Caco-2 (cell line): Measurements from ENCODE around the gene DGKB. TPM values are rescaled to one million over a fixed set of nuclear protein-coding genes. Genes with fewer than 3 reads are reported as not detected.

ENCODE experiments used
- BruUV-seq: library from RNA; stranded (reverse); fragments of 400-500 nt; replicated peaks from 2 replicates; lab custom pipeline; 2021; lab: Mats Ljungman, UMichigan
- CTCF ChIA-PET: fragments of 300-600 bp; sonication (Branson Sonifier 250); formaldehyde crosslinking; loops from one replicate; lab custom pipeline; 2022; ENCODE audit warnings: antibody characterized with exemption; lab: Charles Lee
- POLR2A ChIA-PET: fragments of 300-600 bp; sonication (Branson Sonifier 250); formaldehyde crosslinking; loops from one replicate; lab custom pipeline; 2022; ENCODE audit warnings: antibody characterized with exemption; lab: Charles Lee
- DNase-seq, 2 experiments: peaks; one replicate each; pipeline versions ENCODE4 v3.0.0 to v3.0.0-alpha.2; 2020 to 2022
- H3K27me3 ChIP-seq: replicated peaks from 2 replicates; pipeline ENCODE4 v1.6.0; 2011; ENCODE audit warnings: low read length; ENCODE audit not compliant: control insufficient read depth, insufficient read depth
- H3K36me3 ChIP-seq: 2 replicates; pipeline ENCODE4 v1.5.1; 2011; ENCODE audit warnings: low read length; ENCODE audit not compliant: control insufficient read depth, insufficient read depth
- H3K4me1 ChIP-seq: fragments of 250-450 bp; sonication (Bioruptor Pico); 2 replicates; pipeline ENCODE4 v1.5.1; 2020; ENCODE audit warnings: mild to moderate bottlenecking
- H3K4me3 ChIP-seq: 2 replicates; pipeline ENCODE4 v1.5.1; 2011; ENCODE audit warnings: low read depth, mild to moderate bottlenecking, control low read depth, low read length
- H3K9me3 ChIP-seq: fragments of 250-450 bp; sonication (Bioruptor Pico); 2 replicates; pipeline ENCODE4 v1.5.1; 2020; ENCODE audit warnings: mild to moderate bottlenecking, moderate library complexity
- H3K27ac Mint-ChIP-seq: one replicate; pipeline ENCODE4 v1.8.0; 2022; ENCODE audit warnings: mixed read lengths; ENCODE audit not compliant: unreplicated experiment
- H3K27me3 Mint-ChIP-seq: one replicate; pipeline ENCODE4 v1.8.0; 2022; ENCODE audit warnings: mixed read lengths; ENCODE audit not compliant: insufficient read depth, unreplicated experiment
- H3K36me3 Mint-ChIP-seq: one replicate; pipeline ENCODE4 v1.8.0; 2022; ENCODE audit warnings: mild to moderate bottlenecking, mixed read lengths; ENCODE audit not compliant: insufficient read depth, unreplicated experiment
- H3K4me1 Mint-ChIP-seq: one replicate; pipeline ENCODE4 v1.8.0; 2022; ENCODE audit warnings: low read depth, mixed read lengths; ENCODE audit not compliant: unreplicated experiment
- H3K4me3 Mint-ChIP-seq: one replicate; pipeline ENCODE4 v1.8.0; 2022; ENCODE audit warnings: mild to moderate bottlenecking, moderate library complexity, mixed read lengths; ENCODE audit not compliant: unreplicated experiment
- H3K9me3 Mint-ChIP-seq: one replicate; pipeline ENCODE4 v1.8.0; 2022; ENCODE audit warnings: mixed read lengths; ENCODE audit not compliant: unreplicated experiment
- CTCF ChIP-seq, 2 experiments: fragments of 200-600 bp in 1 of 2; IDR thresholded peaks; 1 replicate in 1 of 2; 2 replicates in 1 of 2; pipeline versions ENCODE4 v1.5.1 to v1.8.0; 2011 to 2022; ENCODE audit warnings: antibody characterized with exemption in 1 of 2, control low read depth in 1 of 2, inconsistent platforms in 1 of 2, low read depth in 1 of 2, low read length in 1 of 2, mild to moderate bottlenecking in 1 of 2, moderate library complexity in 1 of 2; ENCODE audit not compliant: insufficient read depth in 1 of 2, severe bottlenecking in 1 of 2, unreplicated experiment in 1 of 2
- intact Hi-C: fragments of 100-400 bp; cut with micrococcal nuclease; formaldehyde crosslinking; loops from one replicate; pipeline ENCODE4 v1.10.0; 2022; ENCODE audit not compliant: unreplicated experiment
- total RNA-seq: library from RNA; stranded (reverse); gene quantifications from 2 replicates; pipeline ENCODE4 v1.2.3, GENCODE V29; 2022

The DGKB gene
- total RNA-seq, 1 experiment from 2014 or later, result 0.39 TPM

DNA sequence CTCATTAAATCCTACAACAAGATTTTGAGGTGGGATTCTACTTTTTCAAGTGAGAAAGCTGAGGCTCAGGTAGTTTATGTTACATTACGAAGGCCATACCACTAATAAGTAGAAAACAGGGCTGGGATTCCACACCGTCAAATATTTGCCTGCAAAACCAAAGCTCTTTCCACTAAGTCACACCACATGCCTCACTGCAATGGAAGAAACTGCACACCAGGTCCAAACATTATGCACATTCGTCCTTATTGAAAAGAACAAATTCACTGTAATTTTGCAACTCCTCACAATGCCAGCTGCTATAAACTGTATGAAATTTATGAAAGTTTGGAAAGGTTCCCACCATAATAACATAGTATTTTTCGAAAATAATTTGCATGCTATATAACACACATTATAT is 66.5 kb downstream of the DGKB start:
- no peak overlapping the region for H3K4me3 Mint-ChIP-seq
- no peaks in the 10 kb centered on the region for H3K36me3 ChIP-seq
- no peaks in the 10 kb centered on the region for H3K9me3 ChIP-seq
- H3K4me3 ChIP-seq, result no peak overlapping the region
- no peaks in the 10 kb centered on the region for H3K4me1 Mint-ChIP-seq
- POLR2A ChIA-PET, result no interaction called here
- no peaks in the 10 kb centered on the region for H3K4me1 ChIP-seq
- no peaks in the 10 kb centered on the region for H3K36me3 Mint-ChIP-seq
- no peak overlapping the region for H3K27ac Mint-ChIP-seq
- H3K27me3 Mint-ChIP-seq, result peaks cover 3% of the 10 kb centered on the region
- no peaks in the 10 kb centered on the region for H3K9me3 Mint-ChIP-seq
- no peak for DNase-seq
- intact Hi-C loops, result no loop called here
- TF ChIP-seq CTCF (IDR thresholded peaks at IDR 0.05; ENCODE audit: insufficient read depth in 1 of 2, low read depth in 1 of 2, low read length in 1 of 2, severe bottlenecking in 1 of 2, unreplicated experiment in 1 of 2), result no peak
- BruUV-seq, result no TSS peak
- CTCF ChIA-PET, result no interaction called here
- H3K27me3 ChIP-seq, result no peaks in the 10 kb centered on the region

GRCh38 chr7:14835384-14835783 is 67.2 kb downstream of the DGKB start:
- BruUV-seq, result no TSS peak
- ChIA-PET POLR2A (no interaction called here), CTCF (no interaction called here)
- TF ChIP-seq CTCF (IDR thresholded peaks at IDR 0.05; ENCODE audit: insufficient read depth in 1 of 2, low read depth in 1 of 2, low read length in 1 of 2, severe bottlenecking in 1 of 2, unreplicated experiment in 1 of 2), result no peak
- intact Hi-C loops, result no loop called here
- Mint-ChIP-seq H3K36me3 (no peaks in the 10 kb centered on the region), H3K9me3 (no peaks in the 10 kb centered on the region), H3K27me3 (peaks cover 3% of the 10 kb centered on the region), H3K4me1 (no peaks in the 10 kb centered on the region), H3K27ac (no peak overlapping the region), H3K4me3 (no peak overlapping the region)
- Histone ChIP-seq H3K27me3 (no peaks in the 10 kb centered on the region), H3K4me1 (no peaks in the 10 kb centered on the region), H3K9me3 (no peaks in the 10 kb centered on the region), H3K4me3 (no peak overlapping the region), H3K36me3 (no peaks in the 10 kb centered on the region)
- no peak for DNase-seq

- intact Hi-C loops, result no loop called here
- no peaks in the 10 kb centered on the region for H3K36me3 ChIP-seq
- no peaks in the 10 kb centered on the region for H3K36me3 Mint-ChIP-seq
- ChIA-PET POLR2A (no interaction called here), CTCF (no interaction called here)
- no peaks in the 10 kb centered on the region for H3K4me1 Mint-ChIP-seq
- no peak overlapping the region for H3K4me3 Mint-ChIP-seq
- no peaks in the 10 kb centered on the region for H3K9me3 Mint-ChIP-seq
- no TSS peak for BruUV-seq
- DNase-seq, result no peak
- H3K27me3 ChIP-seq, result no peaks in the 10 kb centered on the region
- H3K27me3 Mint-ChIP-seq, result peaks cover 3% of the 10 kb centered on the region
- no peaks in the 10 kb centered on the region for H3K4me1 ChIP-seq
- H3K9me3 ChIP-seq, result no peaks in the 10 kb centered on the region
- no peak overlapping the region for H3K4me3 ChIP-seq
- H3K27ac Mint-ChIP-seq, result no peak overlapping the region
- no peak for TF ChIP-seq CTCF (IDR thresholded peaks at IDR 0.05; ENCODE audit: insufficient read depth in 1 of 2, low read depth in 1 of 2, low read length in 1 of 2, severe bottlenecking in 1 of 2, unreplicated experiment in 1 of 2)
Measured at GRCh38 chr7:14834883-14835282, 67.7 kb downstream of the DGKB start.
